ENCODE data around the gene ARHGAP36.

- TF ChIP-seq ELF4 (IDR thresholded peaks at IDR 0.05) (no peak), FOXK2 (IDR thresholded peaks at IDR 0.05) (no peak), PKNOX1 (IDR thresholded peaks at IDR 0.05) (no peak), ARNT (IDR thresholded peaks at IDR 0.05) (no peak), BHLHE40 (IDR thresholded peaks at IDR 0.05; ENCODE audit: borderline replicate concordance) (no peak), TARDBP (IDR thresholded peaks at IDR 0.05) (no peak), HDGF (IDR thresholded peaks at IDR 0.05; ENCODE audit: borderline replicate concordance) (no peak), FOXM1 (IDR thresholded peaks at IDR 0.05; ENCODE audit: borderline replicate concordance) (no peak), CTBP1 (IDR thresholded peaks at IDR 0.05; ENCODE audit: borderline replicate concordance) (no peak), NFRKB (IDR thresholded peaks at IDR 0.05) (no peak), SUZ12 (IDR thresholded peaks at IDR 0.05) (no peak)
Observed at GRCh38 chrX:131053076-131053475, 5.1 kb upstream of the ARHGAP36 start.

All from HEK293T (cell line).